CD14-positive monocyte (primary cell): ENCODE results near the gene IQGAP2. TPM values are rescaled to one million over a fixed set of nuclear protein-coding genes. Genes with fewer than 3 reads are reported as not detected.
A peak's percentile ranks its signal among the peaks of the same experiment; 100 is the strongest.

Source experiments
- DNase-seq, 3 donors: peaks; one replicate each; pipeline ENCODE4 v3.0.0-alpha.2; 2011 to 2022
- H2AFZ ChIP-seq: 2 replicates; pipeline ENCODE4 v1.6.0; 2012; ENCODE audit warnings: mild to moderate bottlenecking, low read depth, low read length, inconsistent platforms; ENCODE audit not compliant: insufficient read depth, poor library complexity, severe bottlenecking
- H3K27ac ChIP-seq, 2 donors: 1 replicate in 1 of 2; 2 replicates in 1 of 2; pipeline ENCODE4 v1.5.1; 2012 to 2013; ENCODE audit warnings: low read length in 2 of 2, control low read depth in 1 of 2, inconsistent platforms in 1 of 2, low read depth in 1 of 2, mild to moderate bottlenecking in 1 of 2
- H3K27me3 ChIP-seq, 2 donors: one replicate each; pipeline versions ENCODE4 v1.6.0 to v1.6.1; 2011 to 2013; ENCODE audit warnings: low read length in 2 of 2; ENCODE audit not compliant: control insufficient read depth in 2 of 2, insufficient read depth in 2 of 2
- H3K36me3 ChIP-seq, 2 donors: replicated peaks in 1 of 2; 1 replicate in 1 of 2; 2 replicates in 1 of 2; pipeline versions ENCODE4 v1.5.1 to v1.6.1; 2012 to 2013; ENCODE audit warnings: low read length in 2 of 2, control low read depth in 1 of 2, inconsistent platforms in 1 of 2, mild to moderate bottlenecking in 1 of 2; ENCODE audit not compliant: insufficient read depth in 2 of 2, control insufficient read depth in 1 of 2
- H3K4me1 ChIP-seq, 2 donors: 1 replicate in 1 of 2; 2 replicates in 1 of 2; pipeline versions ENCODE4 v1.5.1 to v1.6.1; 2012 to 2013; ENCODE audit warnings: low read length in 2 of 2, control low read depth in 1 of 2, inconsistent platforms in 1 of 2, mild to moderate bottlenecking in 1 of 2, moderate library complexity in 1 of 2; ENCODE audit not compliant: insufficient read depth in 2 of 2, control insufficient read depth in 1 of 2
- H3K4me2 ChIP-seq: replicated peaks from 2 replicates; pipeline ENCODE3; 2012; ENCODE audit warnings: low read length, moderate library complexity, mild to moderate bottlenecking; ENCODE audit not compliant: poor library complexity, severe bottlenecking; ENCODE audit errors: extremely low read depth
- H3K4me3 ChIP-seq, 3 experiments: fragments of 200-600 bp in 1 of 3; sonication (generic) in 1 of 3; replicated peaks in 1 of 3; 1 replicate in 2 of 3; 2 replicates in 1 of 3; pipeline ENCODE4 v1.5.1; 2011 to 2013; ENCODE audit warnings: low read length in 3 of 3, mild to moderate bottlenecking in 3 of 3, control low read depth in 2 of 3, low read depth in 2 of 3, inconsistent platforms in 1 of 3, moderate library complexity in 1 of 3
- H3K79me2 ChIP-seq: 2 replicates; pipeline ENCODE4 v1.6.0; 2012; ENCODE audit warnings: mild to moderate bottlenecking, control low read depth, inconsistent platforms, low read length, moderate library complexity; ENCODE audit not compliant: insufficient read depth
- H3K9ac ChIP-seq: 2 replicates; pipeline ENCODE4 v1.6.0; 2017; ENCODE audit warnings: low read length, mild to moderate bottlenecking; ENCODE audit not compliant: insufficient read depth, poor library complexity, severe bottlenecking
- H3K9me3 ChIP-seq, 2 donors: replicated peaks in 1 of 2; 1 replicate in 1 of 2; 2 replicates in 1 of 2; pipeline versions ENCODE4 v1.5.1 to v1.6.1; 2012 to 2013; ENCODE audit warnings: low read length in 2 of 2, control low read depth in 1 of 2; ENCODE audit not compliant: control insufficient read depth in 1 of 2, insufficient read depth in 1 of 2
- H4K20me1 ChIP-seq: 2 replicates; pipeline ENCODE4 v1.6.0; 2012; ENCODE audit warnings: mild to moderate bottlenecking, low read length, control low read depth, moderate library complexity; ENCODE audit not compliant: insufficient read depth
- H3K27ac Mint-ChIP-seq, 7 donors: one replicate each; pipeline ENCODE4 v1.8.0; 2020; ENCODE audit warnings: mild to moderate bottlenecking in 7 of 7, mixed read lengths in 7 of 7, moderate library complexity in 6 of 7, inconsistent platforms in 2 of 7
- H3K27me3 Mint-ChIP-seq, 3 donors: one replicate each; pipeline ENCODE4 v1.8.0; 2021 to 2022; ENCODE audit warnings: low read depth in 3 of 3, mild to moderate bottlenecking in 3 of 3, mixed read lengths in 3 of 3, moderate library complexity in 3 of 3, inconsistent platforms in 1 of 3
- H3K36me3 Mint-ChIP-seq, 2 donors: one replicate each; pipeline ENCODE4 v1.8.0; 2020; ENCODE audit warnings: mixed read lengths in 2 of 2, inconsistent platforms in 1 of 2, mild to moderate bottlenecking in 1 of 2
- H3K4me1 Mint-ChIP-seq: one replicate; pipeline ENCODE4 v1.8.0; 2020; ENCODE audit warnings: mild to moderate bottlenecking, mixed read lengths
- H3K4me3 Mint-ChIP-seq, 2 donors: one replicate each; pipeline ENCODE4 v1.8.0; 2020; ENCODE audit warnings: mild to moderate bottlenecking in 2 of 2, mixed read lengths in 2 of 2, moderate library complexity in 1 of 2
- H3K9me3 Mint-ChIP-seq, 7 donors: one replicate each; pipeline ENCODE4 v1.8.0; 2020 to 2022; ENCODE audit warnings: mixed read lengths in 7 of 7, mild to moderate bottlenecking in 6 of 7, moderate library complexity in 6 of 7, inconsistent platforms in 2 of 7
- CTCF ChIP-seq: fragments of 200-600 bp; IDR thresholded peaks from one replicate; pipeline ENCODE4 v1.8.0; 2022; ENCODE audit warnings: antibody characterized with exemption, mild to moderate bottlenecking
- WGBS: methylation state at CpG from one replicate; pipeline ENCODE4 v1.1.5; 2013; ENCODE audit warnings: missing lambda C conversion rate; ENCODE audit not compliant: insufficient coverage; 5-methylcytosine and 5-hydroxymethylcytosine counted together
- intact Hi-C, 2 donors: fragments of 100-400 bp; cut with micrococcal nuclease; formaldehyde crosslinking; loops; one replicate each; pipeline versions ENCODE4 v1.15.0 to v1.15.1; 2023
- polyA plus RNA-seq, 3 donors: library from polyadenylated mRNA; depleted of rRNA in 1 of 3; unstranded in 2 of 3; stranded (reverse) in 1 of 3; fragments of 300-500 nt in 2 of 3; fragments of >200 nt in 1 of 3; fragmentation: Illumina TruSeq in 2 of 3; gene quantifications; 1 replicate in 2 of 3; 2 replicates in 1 of 3; pipeline ENCODE4 v1.2.3, GENCODE V29; 2012 to 2021

IQGAP2 gene
- polyA plus RNA-seq, 3 donors: 21.4 to 50.9 (median 35.4) TPM

- H4K20me1 ChIP-seq: no peaks in the 10 kb centered on the region
- Mint-ChIP-seq H3K9me3 (peaks cover 0 to 4% (median 0%) of the 10 kb centered on the region in 7 donors), H3K4me1 (peaks cover 9% of the 10 kb centered on the region), H3K36me3 (no peaks in the 10 kb centered on the region), H3K4me3 (peak overlapping the region in 1 of 2 donors; percentile 63), H3K27me3 (peaks cover 1 to 3% (median 3%) of the 10 kb centered on the region in 3 donors), H3K27ac (peak overlapping the region in 1 of 7 donors; percentile 54)
- H3K4me3 ChIP-seq: no peak overlapping the region
- intact Hi-C loops: no loop called here
- TF ChIP-seq CTCF: peak; percentile 15
- H3K27ac ChIP-seq: no peak overlapping the region
- H3K9me3 ChIP-seq: no peaks in the 10 kb centered on the region
- WGBS: 59% methylated on average over 13 of the region's 13 CpGs
- no peak for DNase-seq
- H3K9ac ChIP-seq: no peak overlapping the region
- H2AFZ ChIP-seq: no peak overlapping the region
- no peaks in the 10 kb centered on the region for H3K36me3 ChIP-seq
- H3K27me3 ChIP-seq: no peaks in the 10 kb centered on the region
- no peaks in the 10 kb centered on the region for H3K4me1 ChIP-seq
- H3K4me2 ChIP-seq: no peak overlapping the region
- no peaks in the 10 kb centered on the region for H3K79me2 ChIP-seq
Measured at GRCh38 chr5:76747706-76748105, 344.6 kb downstream of the IQGAP2 start.

GRCh38 chr5:76751291-76751690 is 348.2 kb downstream of the IQGAP2 start:
- Histone ChIP-seq H3K27ac (no peak overlapping the region), H3K4me2 (no peak overlapping the region), H3K9ac (no peak overlapping the region), H4K20me1 (no peaks in the 10 kb centered on the region), H3K4me1 (no peaks in the 10 kb centered on the region), H3K4me3 (no peak overlapping the region), H2AFZ (no peak overlapping the region), H3K27me3 (no peaks in the 10 kb centered on the region), H3K9me3 (no peaks in the 10 kb centered on the region), H3K36me3 (no peaks in the 10 kb centered on the region), H3K79me2 (no peaks in the 10 kb centered on the region)
- no peak overlapping the region for H3K27ac Mint-ChIP-seq
- intact Hi-C loops: no loop called here
- WGBS: 96% methylated on average over 3 of the region's 5 CpGs
- no peaks in the 10 kb centered on the region for H3K36me3 Mint-ChIP-seq
- TF ChIP-seq CTCF: no peak
- H3K27me3 Mint-ChIP-seq: peaks cover 0 to 3% (median 1%) of the 10 kb centered on the region in 3 donors
- peaks cover 0 to 3% (median 0%) of the 10 kb centered on the region in 7 donors for H3K9me3 Mint-ChIP-seq
- no peak for DNase-seq
- H3K4me1 Mint-ChIP-seq: peaks cover 9% of the 10 kb centered on the region
- no peak overlapping the region for H3K4me3 Mint-ChIP-seq
